Upper lobe of left lung (tissue), 6 donors: Measurements from ENCODE around the gene GTSE1. TPM values are rescaled to one million over a fixed set of nuclear protein-coding genes. Genes with fewer than 3 reads are reported as not detected.

Experiments
- ATAC-seq, 2 donors: fragments of 200-7000 bp; cut with Tn5 transposase; one replicate each; pipeline ENCODE4 v1.9.1; 2022; ENCODE audit warnings: mild to moderate bottlenecking in 2 of 2, moderate library complexity in 2 of 2; ENCODE audit not compliant: low FRiP score in 2 of 2
- DNase-seq, 2 donors: peaks; one replicate each; pipeline ENCODE4 v3.0.0-alpha.2; 2019 to 2020
- H3K27ac ChIP-seq, 4 donors: fragments of 200-600 bp; sonication (generic); one replicate each; pipeline ENCODE4 v1.5.1; 2016 to 2019
- H3K27me3 ChIP-seq, 4 donors: fragments of 200-600 bp; sonication (generic); one replicate each; pipeline ENCODE4 v1.5.1; 2017 to 2019
- H3K36me3 ChIP-seq, 4 donors: fragments of 200-600 bp; sonication (generic); one replicate each; pipeline ENCODE4 v1.5.1; 2016 to 2019
- H3K4me1 ChIP-seq, 4 donors: fragments of 200-600 bp; sonication (generic); one replicate each; pipeline ENCODE4 v1.5.1; 2018 to 2019
- H3K4me3 ChIP-seq, 4 donors: fragments of 200-600 bp; sonication (generic); one replicate each; pipeline ENCODE4 v1.5.1; 2017 to 2019; ENCODE audit warnings: mild to moderate bottlenecking in 2 of 4, moderate library complexity in 1 of 4
- H3K9me3 ChIP-seq, 4 donors: fragments of 200-600 bp; sonication (generic); one replicate each; pipeline ENCODE4 v1.5.1; 2018 to 2019
- CTCF ChIP-seq, 6 experiments: fragments of 450-650 bp in 4 of 6; fragments of 200-600 bp in 2 of 6; sonication (generic) in 2 of 6; IDR thresholded peaks; one replicate each; pipeline ENCODE4 v1.5.1; 2016 to 2019; ENCODE audit warnings: antibody characterized with exemption in 6 of 6
- EP300 ChIP-seq, 4 donors: sonication (generic); formaldehyde crosslinking; IDR thresholded peaks; one replicate each; pipeline ENCODE4 v1.5.1; 2017; ENCODE audit warnings: antibody characterized with exemption in 4 of 4, control low read depth in 2 of 4
- POLR2A ChIP-seq, 4 donors: fragments of 450-650 bp; IDR thresholded peaks; one replicate each; pipeline ENCODE4 v1.5.1; 2016 to 2017; ENCODE audit warnings: antibody characterized with exemption in 4 of 4, mild to moderate bottlenecking in 2 of 4
- POLR2AphosphoS5 ChIP-seq, 2 donors: sonication (generic); formaldehyde crosslinking; IDR thresholded peaks; one replicate each; pipeline ENCODE4 v1.5.1; 2017; ENCODE audit warnings: antibody characterized with exemption in 2 of 2
- WGBS, 2 donors: methylation state at CpG; one replicate each; pipeline ENCODE4 v1.1.5; 2017 to 2018; 5-methylcytosine and 5-hydroxymethylcytosine counted together
- total RNA-seq, 6 donors: library from RNA; depleted of rRNA in 4 of 6; stranded (reverse); fragments of >200 nt in 4 of 6; gene quantifications; one replicate each; pipeline versions ENCODE4 v1.1.0 to v1.2.1, GENCODE V29; 2016 to 2021
- donor health status: DM: no; HTN: no; CAD: no; lungs with moderate emphysema.
- donor health status: DM: no; HTN: yes; CAD: no; lungs with severe emphysema.

Gene GTSE1
- total RNA-seq, 6 donors from 2014 or later: 0.30 to 4.4 (median 1.4) TPM; not detected in 1

DNA sequence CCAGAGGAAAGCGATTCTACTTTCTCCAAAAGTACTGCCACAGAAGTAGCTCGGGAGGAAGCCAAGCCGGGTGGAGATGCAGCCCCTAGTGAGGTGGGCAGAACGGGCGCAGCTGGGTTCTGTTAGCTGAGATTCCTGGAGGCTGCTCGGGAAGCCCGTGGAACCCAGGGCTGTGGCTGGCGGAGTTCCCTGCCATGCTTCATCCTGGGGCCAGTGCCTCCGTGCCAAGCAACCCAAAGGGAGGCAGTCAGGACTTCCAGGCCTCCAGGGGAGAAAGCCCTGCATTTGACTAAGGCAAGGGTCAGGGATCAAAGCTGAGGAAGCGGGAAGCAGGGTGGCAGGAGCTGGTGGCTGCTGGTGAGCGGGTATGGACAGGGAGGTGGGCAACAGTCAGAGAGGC, 32.1 kb downstream of the GTSE1 start:
- Histone ChIP-seq H3K27ac (no peak overlapping the region), H3K4me1 (no peaks in the 10 kb centered on the region), H3K27me3 (no peaks in the 10 kb centered on the region), H3K9me3 (no peaks in the 10 kb centered on the region), H3K36me3 (no peaks in the 10 kb centered on the region), H3K4me3 (no peak overlapping the region)
- no peak for ATAC-seq
- DNase-seq: no peak
- TF ChIP-seq POLR2AphosphoS5 (IDR thresholded peaks at IDR 0.05): no peak
- no peak for TF ChIP-seq EP300 (IDR thresholded peaks at IDR 0.05)
- no peak for TF ChIP-seq CTCF (IDR thresholded peaks at IDR 0.05)
- TF ChIP-seq POLR2A (IDR thresholded peaks at IDR 0.05): no peak
- WGBS, 2 donors: 97 to 99% methylated on average over 7 to 11 of the region's 11 CpGs

DNA sequence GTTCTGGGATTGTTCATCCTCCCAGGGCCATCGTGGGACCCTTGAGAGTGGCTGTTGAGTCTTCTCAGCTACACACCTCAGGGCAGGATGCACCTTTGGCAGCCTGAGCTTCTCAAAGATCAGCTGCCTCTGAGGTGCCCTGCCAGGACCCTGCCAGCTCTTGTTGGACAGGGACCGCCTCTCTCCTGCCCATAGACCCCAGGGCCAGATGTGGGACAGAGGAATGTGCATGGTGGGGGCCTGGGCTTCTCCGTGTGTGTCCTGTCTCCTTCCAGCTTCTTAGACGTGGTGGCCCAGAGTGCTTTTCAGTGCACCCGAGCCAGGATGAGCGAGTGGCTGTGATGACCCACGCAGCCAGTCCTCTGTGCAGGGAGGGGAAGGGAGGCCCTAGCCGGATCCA, 32.9 kb downstream of the GTSE1 start:
- WGBS, 2 donors: 91 to 97% methylated on average over 8 of the region's 8 CpGs
- Histone ChIP-seq H3K4me1 (peaks cover 0 to under 1% (median 0%) of the 10 kb centered on the region in 4 donors), H3K36me3 (no peaks in the 10 kb centered on the region), H3K9me3 (no peaks in the 10 kb centered on the region), H3K27ac (no peak overlapping the region), H3K4me3 (no peak overlapping the region), H3K27me3 (no peaks in the 10 kb centered on the region)
- DNase-seq: no peak
- ATAC-seq: no peak
- TF ChIP-seq CTCF (IDR thresholded peaks at IDR 0.05) (no peak), POLR2AphosphoS5 (IDR thresholded peaks at IDR 0.05) (no peak), POLR2A (IDR thresholded peaks at IDR 0.05) (no peak), EP300 (IDR thresholded peaks at IDR 0.05) (no peak)

DNA sequence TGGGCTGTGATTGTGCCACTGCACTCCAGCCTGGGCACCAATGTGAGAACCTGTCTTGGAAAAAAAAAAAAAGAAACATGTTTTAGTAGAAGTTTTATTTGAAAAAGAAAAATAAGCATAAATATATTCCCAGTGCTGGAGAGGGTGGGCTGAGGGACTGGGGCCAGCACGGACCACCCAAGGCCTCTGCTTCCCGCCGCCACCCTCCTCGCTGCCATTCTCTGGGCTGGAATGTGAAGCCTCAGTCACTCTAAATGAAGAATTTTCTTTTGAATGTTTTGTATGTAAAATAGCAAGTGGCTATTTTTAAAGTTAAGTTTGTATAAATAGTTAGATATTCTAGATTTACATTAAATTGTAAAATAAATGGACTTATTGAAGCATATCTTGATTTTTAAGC, 33.8 kb downstream of the GTSE1 start:
- TF ChIP-seq CTCF (IDR thresholded peaks at IDR 0.05) (no peak), POLR2AphosphoS5 (IDR thresholded peaks at IDR 0.05) (no peak), EP300 (IDR thresholded peaks at IDR 0.05) (no peak), POLR2A (IDR thresholded peaks at IDR 0.05) (no peak)
- no peak for ATAC-seq
- 95 to 97% methylated on average over 4 of the region's 4 CpGs for WGBS, 2 donors

DNA sequence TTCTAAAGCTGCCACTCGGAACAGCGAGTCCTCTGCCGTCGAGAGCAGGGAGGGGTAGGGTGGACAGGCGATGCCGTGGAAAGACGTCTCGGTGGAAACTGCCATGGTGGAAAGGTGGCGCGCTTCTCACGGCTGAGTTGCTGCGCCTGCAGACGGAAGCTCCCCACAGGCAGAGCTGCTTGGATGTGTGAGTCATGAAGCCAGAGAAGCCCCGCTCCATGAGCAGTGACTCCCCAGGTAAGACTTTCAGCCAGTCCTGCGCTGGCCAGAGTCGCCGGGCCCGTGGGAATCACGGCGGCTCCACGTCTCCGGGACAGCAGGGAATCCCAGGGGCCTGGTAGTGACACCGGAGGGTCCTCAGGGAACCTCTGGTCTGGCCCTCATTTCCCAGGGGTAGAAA, 34.8 kb downstream of the GTSE1 start:
- Histone ChIP-seq H3K27ac (no peak overlapping the region), H3K9me3 (no peaks in the 10 kb centered on the region), H3K4me1 (peaks cover 4 to 12% (median 6%) of the 10 kb centered on the region in 4 donors), H3K36me3 (no peaks in the 10 kb centered on the region), H3K27me3 (no peaks in the 10 kb centered on the region), H3K4me3 (no peak overlapping the region)
- DNase-seq (peak in 1 of 2 donors; percentile 70), ATAC-seq (no peak)
- TF ChIP-seq EP300 (IDR thresholded peaks at IDR 0.05) (no peak), POLR2AphosphoS5 (IDR thresholded peaks at IDR 0.05) (no peak), CTCF (IDR thresholded peaks at IDR 0.05) (no peak), POLR2A (IDR thresholded peaks at IDR 0.05) (no peak)
- WGBS, 2 donors: 95 to 96% methylated on average over 23 of the region's 23 CpGs

More for the DNA sequence above, 33.8 kb downstream of the GTSE1 start:
- H3K4me1 ChIP-seq: peaks cover 0 to 7% (median 3%) of the 10 kb centered on the region in 4 donors
- no peak overlapping the region for H3K27ac ChIP-seq
- H3K9me3 ChIP-seq: no peaks in the 10 kb centered on the region
- H3K4me3 ChIP-seq: no peak overlapping the region
- DNase-seq: no peak
- H3K27me3 ChIP-seq: no peaks in the 10 kb centered on the region
- H3K36me3 ChIP-seq: no peaks in the 10 kb centered on the region
